Measurements from ENCODE around the gene PARD3B.

Gene PARD3B

DNA sequence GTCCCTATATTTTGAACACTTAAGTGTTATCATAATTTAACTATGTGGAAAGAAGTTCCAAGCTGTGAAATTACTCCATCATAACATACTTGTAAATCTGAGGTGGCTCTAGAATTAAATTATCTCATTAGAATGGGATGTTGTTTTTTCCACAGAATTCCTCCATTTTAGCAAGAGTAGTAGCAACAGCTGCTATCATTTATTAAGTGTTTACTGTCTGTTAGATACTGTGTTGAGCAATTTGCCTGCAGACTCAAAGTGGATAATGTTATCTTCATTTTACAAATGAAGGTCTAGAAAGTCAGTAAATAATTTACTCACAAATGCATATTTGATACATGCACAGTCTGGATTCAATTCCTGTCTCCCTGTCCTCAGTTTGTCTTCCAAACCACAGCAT, 632.3 kb downstream of the PARD3B start:
- H3K9me3 ChIP-seq (ENCODE audit: insufficient read depth, low read length) = no peaks in the 10 kb centered on the region
- no peaks in the 10 kb centered on the region for H3K36me3 ChIP-seq (ENCODE audit: insufficient read depth, insufficient read length, low read length)
- H3K9ac ChIP-seq (ENCODE audit: insufficient read length, low read depth) = no peak overlapping the region
- TF ChIP-seq YY1 (IDR thresholded peaks at IDR 0.05; ENCODE audit: insufficient read depth, insufficient read length) (no peak), ZNF274 (IDR thresholded peaks at IDR 0.05; ENCODE audit: low read depth, low read length) (no peak), SUZ12 (IDR thresholded peaks at IDR 0.05; ENCODE audit: extremely low read depth, insufficient read depth, insufficient read length) (no peak)
- no peak for DNase-seq (ENCODE audit: low read depth, low spot score)
- H3K4me1 ChIP-seq (ENCODE audit: insufficient read depth, insufficient read length) = no peaks in the 10 kb centered on the region
- no peak overlapping the region for H3K4me3 ChIP-seq (ENCODE audit: insufficient read length, low read depth)
- H3K27me3 ChIP-seq (ENCODE audit: insufficient read depth, insufficient read length) = no peaks in the 10 kb centered on the region

DNA sequence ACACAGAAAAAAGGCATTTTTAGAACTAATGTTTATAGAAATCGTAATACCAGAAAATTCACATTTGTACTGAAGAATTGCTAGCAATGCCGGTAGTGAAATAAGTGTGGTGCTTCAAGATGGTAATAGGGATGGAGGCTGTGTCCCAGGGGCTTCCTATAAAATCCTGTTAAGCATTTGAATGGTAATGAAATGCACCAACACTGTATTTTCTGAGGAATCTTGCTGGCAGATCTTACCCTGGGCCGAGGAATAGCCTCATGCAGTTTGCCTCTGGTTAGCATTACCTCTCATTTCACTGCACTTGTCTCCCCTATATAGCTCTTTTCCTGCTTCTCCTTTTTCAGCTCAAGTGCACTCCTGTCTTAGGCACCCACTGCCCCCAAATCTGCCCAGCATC, 635.5 kb downstream of the PARD3B start:
- no peak overlapping the region for H3K4me3 ChIP-seq (ENCODE audit: insufficient read length, low read depth)
- no peak for DNase-seq (ENCODE audit: low read depth, low spot score)
- no peaks in the 10 kb centered on the region for H3K4me1 ChIP-seq (ENCODE audit: insufficient read depth, insufficient read length)
- no peaks in the 10 kb centered on the region for H3K9me3 ChIP-seq (ENCODE audit: insufficient read depth, low read length)
- H3K9ac ChIP-seq (ENCODE audit: insufficient read length, low read depth) = no peak overlapping the region
- H3K27me3 ChIP-seq (ENCODE audit: insufficient read depth, insufficient read length) = no peaks in the 10 kb centered on the region
- H3K36me3 ChIP-seq (ENCODE audit: insufficient read depth, insufficient read length, low read length) = no peaks in the 10 kb centered on the region
- TF ChIP-seq ZNF274 (IDR thresholded peaks at IDR 0.05; ENCODE audit: low read depth, low read length) (no peak), SUZ12 (IDR thresholded peaks at IDR 0.05; ENCODE audit: extremely low read depth, insufficient read depth, insufficient read length) (no peak), YY1 (IDR thresholded peaks at IDR 0.05; ENCODE audit: insufficient read depth, insufficient read length) (no peak)

DNA sequence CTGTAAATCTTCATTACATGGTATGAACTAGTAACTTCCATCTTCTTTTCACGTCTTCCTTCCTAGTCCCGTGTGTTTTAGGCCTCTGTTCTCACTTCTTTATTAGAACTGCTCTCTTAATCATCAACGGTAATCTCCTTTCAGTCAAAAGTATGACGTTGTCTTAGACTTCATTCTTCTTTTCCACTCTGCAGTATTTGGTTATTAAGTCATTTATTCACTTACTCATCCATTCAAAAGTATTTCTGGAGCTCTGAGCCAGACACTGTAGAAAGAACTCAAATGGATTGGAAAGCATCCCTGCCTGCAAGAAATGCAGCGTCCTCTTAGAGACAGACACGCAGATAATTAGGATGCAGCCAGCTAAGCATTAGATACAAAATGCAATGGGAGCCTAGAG, 642.5 kb downstream of the PARD3B start:
- Histone ChIP-seq H3K9ac (ENCODE audit: insufficient read length, low read depth) (no peak overlapping the region), H3K9me3 (ENCODE audit: insufficient read depth, low read length) (no peaks in the 10 kb centered on the region), H3K4me1 (ENCODE audit: insufficient read depth, insufficient read length) (no peaks in the 10 kb centered on the region), H3K36me3 (ENCODE audit: insufficient read depth, insufficient read length, low read length) (no peaks in the 10 kb centered on the region), H3K4me3 (ENCODE audit: insufficient read length, low read depth) (no peak overlapping the region), H3K27me3 (ENCODE audit: insufficient read depth, insufficient read length) (no peaks in the 10 kb centered on the region)
- TF ChIP-seq ZNF274 (IDR thresholded peaks at IDR 0.05; ENCODE audit: low read depth, low read length) (no peak), YY1 (IDR thresholded peaks at IDR 0.05; ENCODE audit: insufficient read depth, insufficient read length) (no peak), SUZ12 (IDR thresholded peaks at IDR 0.05; ENCODE audit: extremely low read depth, insufficient read depth, insufficient read length) (no peak)
- DNase-seq (ENCODE audit: low read depth, low spot score) = no peak

DNA sequence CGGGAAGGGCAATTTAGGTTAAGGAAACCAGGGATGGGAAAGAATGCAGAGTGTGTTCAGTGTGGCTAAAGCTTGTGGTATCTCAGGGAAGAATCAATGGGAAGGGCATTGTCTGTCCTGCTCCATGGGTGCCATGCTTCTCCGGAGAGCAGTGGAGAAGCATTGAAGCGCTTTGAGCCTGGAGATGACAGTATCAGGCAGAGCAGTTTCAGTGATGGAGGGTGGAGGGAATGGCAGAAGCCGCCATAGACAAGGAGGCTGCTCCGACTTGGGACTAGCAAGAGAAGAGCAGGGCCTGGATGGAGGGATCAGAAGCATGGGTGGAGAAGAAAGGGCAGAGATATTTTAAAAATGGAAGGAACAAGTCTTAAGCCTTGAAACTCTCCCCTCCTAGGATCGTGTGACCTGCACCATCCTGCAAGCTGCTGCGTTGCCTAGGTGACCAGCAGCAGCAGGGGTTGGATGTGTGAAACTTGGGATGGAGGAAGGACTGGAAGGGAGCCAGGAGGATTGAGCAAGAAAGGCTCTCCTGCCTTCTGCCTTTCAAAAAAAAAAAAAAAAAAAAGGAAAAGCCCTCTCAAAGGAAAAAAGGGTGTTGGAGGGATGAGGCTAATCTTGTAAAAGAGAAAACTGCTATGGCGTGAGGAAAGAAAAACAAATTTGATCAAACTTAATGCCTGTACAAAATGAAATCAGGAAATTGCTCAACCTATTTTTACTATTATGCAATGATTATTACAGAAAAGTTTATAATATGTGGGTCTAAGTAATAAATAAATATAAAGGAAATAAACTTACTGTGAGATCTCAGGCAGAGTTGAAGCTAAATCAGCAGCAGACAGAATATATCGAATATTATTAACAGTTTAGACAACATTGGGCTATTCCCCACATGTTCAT, 643.2 kb downstream of the PARD3B start:
- no peaks in the 10 kb centered on the region for H3K36me3 ChIP-seq (ENCODE audit: insufficient read depth, insufficient read length, low read length)
- H3K4me1 ChIP-seq (ENCODE audit: insufficient read depth, insufficient read length) = no peaks in the 10 kb centered on the region
- no peak overlapping the region for H3K4me3 ChIP-seq (ENCODE audit: insufficient read length, low read depth)
- TF ChIP-seq ZNF274 (IDR thresholded peaks at IDR 0.05; ENCODE audit: low read depth, low read length) = no peak
- TF ChIP-seq YY1 (IDR thresholded peaks at IDR 0.05; ENCODE audit: insufficient read depth, insufficient read length) = no peak
- TF ChIP-seq SUZ12 (IDR thresholded peaks at IDR 0.05; ENCODE audit: extremely low read depth, insufficient read depth, insufficient read length) = no peak
- H3K9me3 ChIP-seq (ENCODE audit: insufficient read depth, low read length) = no peaks in the 10 kb centered on the region
- H3K27me3 ChIP-seq (ENCODE audit: insufficient read depth, insufficient read length) = no peaks in the 10 kb centered on the region
- no peak overlapping the region for H3K9ac ChIP-seq (ENCODE audit: insufficient read length, low read depth)
- DNase-seq (ENCODE audit: low read depth, low spot score) = no peak

DNA sequence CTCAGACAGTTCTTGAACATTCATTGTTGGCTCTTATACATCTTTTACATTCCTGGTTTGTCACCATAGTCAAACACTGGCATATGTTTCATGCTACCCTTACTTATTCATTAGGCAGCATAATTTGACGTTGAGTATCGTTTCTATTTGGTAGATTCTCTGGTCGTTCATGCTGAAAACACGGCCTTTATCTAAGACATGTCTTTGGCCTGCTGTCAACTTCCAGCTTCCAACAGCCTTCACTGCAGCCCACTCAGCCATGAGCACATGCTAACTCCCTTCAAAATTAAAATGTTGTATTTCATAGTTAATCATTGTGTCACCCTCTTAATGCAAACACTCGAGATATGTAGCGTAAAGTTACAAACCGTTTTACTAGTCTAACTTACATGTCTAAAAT, 644.0 kb downstream of the PARD3B start:
- TF ChIP-seq YY1 (IDR thresholded peaks at IDR 0.05; ENCODE audit: insufficient read depth, insufficient read length) (no peak), SUZ12 (IDR thresholded peaks at IDR 0.05; ENCODE audit: extremely low read depth, insufficient read depth, insufficient read length) (no peak), ZNF274 (IDR thresholded peaks at IDR 0.05; ENCODE audit: low read depth, low read length) (no peak)

DNA sequence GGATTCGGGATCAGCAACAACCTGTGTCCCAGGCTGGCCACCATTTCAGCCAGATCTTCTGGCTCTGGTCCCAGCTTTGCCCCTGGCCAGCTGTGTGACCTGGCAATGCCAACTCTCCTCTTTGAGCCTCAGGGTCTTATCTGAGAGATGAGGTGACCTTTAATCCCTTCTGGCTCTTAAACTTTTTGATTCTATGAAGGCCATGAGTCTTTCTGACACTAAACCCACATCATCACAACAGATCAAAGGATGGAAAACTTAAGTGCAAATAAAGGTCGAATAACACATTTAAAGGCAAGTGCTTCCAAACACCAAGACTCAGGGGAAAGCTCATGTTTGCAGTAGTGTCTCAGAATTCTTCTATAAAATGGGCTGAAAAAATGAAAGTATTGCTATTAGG, 645.3 kb downstream of the PARD3B start:
- H3K36me3 ChIP-seq (ENCODE audit: insufficient read depth, insufficient read length, low read length) = no peaks in the 10 kb centered on the region
- no peak for DNase-seq (ENCODE audit: low read depth, low spot score)
- no peaks in the 10 kb centered on the region for H3K27me3 ChIP-seq (ENCODE audit: insufficient read depth, insufficient read length)
- H3K9ac ChIP-seq (ENCODE audit: insufficient read length, low read depth) = no peak overlapping the region
- no peaks in the 10 kb centered on the region for H3K9me3 ChIP-seq (ENCODE audit: insufficient read depth, low read length)
- no peaks in the 10 kb centered on the region for H3K4me1 ChIP-seq (ENCODE audit: insufficient read depth, insufficient read length)
- no peak for TF ChIP-seq ZNF274 (IDR thresholded peaks at IDR 0.05; ENCODE audit: low read depth, low read length)
- no peak for TF ChIP-seq SUZ12 (IDR thresholded peaks at IDR 0.05; ENCODE audit: extremely low read depth, insufficient read depth, insufficient read length)
- no peak for TF ChIP-seq YY1 (IDR thresholded peaks at IDR 0.05; ENCODE audit: insufficient read depth, insufficient read length)
- no peak overlapping the region for H3K4me3 ChIP-seq (ENCODE audit: insufficient read length, low read depth)

More for the DNA sequence above, 644.0 kb downstream of the PARD3B start:
- Histone ChIP-seq H3K36me3 (ENCODE audit: insufficient read depth, insufficient read length, low read length) (no peaks in the 10 kb centered on the region), H3K4me3 (ENCODE audit: insufficient read length, low read depth) (no peak overlapping the region), H3K4me1 (ENCODE audit: insufficient read depth, insufficient read length) (no peaks in the 10 kb centered on the region), H3K9ac (ENCODE audit: insufficient read length, low read depth) (no peak overlapping the region), H3K27me3 (ENCODE audit: insufficient read depth, insufficient read length) (no peaks in the 10 kb centered on the region), H3K9me3 (ENCODE audit: insufficient read depth, low read length) (no peaks in the 10 kb centered on the region)
- DNase-seq (ENCODE audit: low read depth, low spot score) = no peak

DNA sequence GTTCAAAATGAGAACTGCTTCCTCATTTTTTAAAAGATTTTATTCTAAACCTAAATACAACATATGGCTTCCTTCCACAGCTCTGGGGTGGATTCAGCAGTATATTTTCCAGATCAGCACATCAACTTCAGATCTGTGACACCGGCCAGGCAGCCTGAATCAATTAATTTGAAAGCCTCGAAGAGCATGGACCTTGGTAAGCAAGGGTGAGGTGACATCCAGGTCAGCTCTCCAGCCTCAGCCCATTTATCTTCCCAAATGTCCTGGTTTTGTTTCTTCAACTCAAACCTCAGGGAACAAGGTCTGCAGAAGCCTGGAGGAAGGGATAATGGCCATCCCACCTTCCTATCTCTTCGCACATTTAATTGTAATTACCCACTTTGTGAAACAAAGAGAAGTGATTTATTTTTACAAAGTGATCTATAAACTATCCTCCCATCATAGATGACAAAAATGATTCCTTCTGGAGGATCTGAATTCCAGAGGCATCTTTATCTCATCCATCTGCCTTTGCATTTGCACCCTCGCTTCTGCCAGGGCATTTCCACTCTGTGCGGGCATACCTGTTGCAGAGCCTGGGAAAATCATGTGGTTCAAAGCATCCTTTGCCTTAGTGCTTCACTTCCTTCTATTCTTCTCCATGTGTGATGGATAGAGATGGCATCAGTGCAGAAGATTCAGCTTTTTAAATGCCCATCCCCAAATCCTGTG, 648.0 kb downstream of the PARD3B start:
- Histone ChIP-seq H3K4me1 (ENCODE audit: insufficient read depth, insufficient read length) (no peaks in the 10 kb centered on the region), H3K36me3 (ENCODE audit: insufficient read depth, insufficient read length, low read length) (no peaks in the 10 kb centered on the region), H3K9me3 (ENCODE audit: insufficient read depth, low read length) (no peaks in the 10 kb centered on the region), H3K4me3 (ENCODE audit: insufficient read length, low read depth) (no peak overlapping the region), H3K27me3 (ENCODE audit: insufficient read depth, insufficient read length) (no peaks in the 10 kb centered on the region), H3K9ac (ENCODE audit: insufficient read length, low read depth) (no peak overlapping the region)
- DNase-seq (ENCODE audit: low read depth, low spot score) = no peak
- TF ChIP-seq YY1 (IDR thresholded peaks at IDR 0.05; ENCODE audit: insufficient read depth, insufficient read length) = no peak
- TF ChIP-seq SUZ12 (IDR thresholded peaks at IDR 0.05; ENCODE audit: extremely low read depth, insufficient read depth, insufficient read length) = no peak

All from NT2/D1 (cell line).